ENCODE results near the gene CENPA.
"Not testable (repeated sequence)": the region's sequence is repeated elsewhere in the genome, so short reads cannot be mapped to it uniquely, and the experiment has no call there.

CENPA gene

DNA sequence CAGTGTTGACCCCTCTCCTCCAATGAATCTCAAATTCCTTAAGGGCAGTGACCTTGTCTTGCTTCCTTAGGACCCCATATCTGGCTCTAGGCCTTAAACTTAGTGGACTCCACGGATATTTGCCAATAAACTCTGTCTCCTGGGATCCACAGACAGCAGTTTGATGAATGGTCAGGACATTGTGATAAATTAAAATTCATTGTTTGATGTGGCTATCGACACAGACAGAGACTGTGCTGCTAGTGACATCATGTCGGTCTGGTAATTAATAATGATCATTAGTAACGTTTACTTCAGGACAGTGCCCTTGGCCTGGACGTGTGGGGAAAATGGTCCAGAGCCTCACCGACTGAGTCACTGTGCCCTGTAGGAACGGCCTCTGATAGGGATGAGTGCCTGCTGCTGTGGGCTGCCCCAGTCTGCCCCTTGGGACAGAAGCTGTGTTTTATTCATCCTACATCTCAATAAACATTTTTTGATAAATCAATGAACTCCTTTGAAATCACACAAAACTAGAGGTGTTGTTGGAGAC is 27.0 kb upstream of the CENPA start:
- no peak for DNase-seq (ENCODE audit: extremely low spot score)
- ChIA-PET POLR2A (no interaction called here), CTCF (no interaction called here)
- TF ChIP-seq, protein P1, sequence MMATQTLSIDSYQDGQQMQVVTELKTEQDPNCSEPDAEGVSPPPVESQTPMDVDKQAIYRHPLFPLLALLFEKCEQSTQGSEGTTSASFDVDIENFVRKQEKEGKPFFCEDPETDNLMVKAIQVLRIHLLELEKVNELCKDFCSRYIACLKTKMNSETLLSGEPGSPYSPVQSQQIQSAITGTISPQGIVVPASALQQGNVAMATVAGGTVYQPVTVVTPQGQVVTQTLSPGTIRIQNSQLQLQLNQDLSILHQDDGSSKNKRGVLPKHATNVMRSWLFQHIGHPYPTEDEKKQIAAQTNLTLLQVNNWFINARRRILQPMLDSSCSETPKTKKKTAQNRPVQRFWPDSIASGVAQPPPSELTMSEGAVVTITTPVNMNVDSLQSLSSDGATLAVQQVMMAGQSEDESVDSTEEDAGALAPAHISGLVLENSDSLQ (IDR thresholded peaks at IDR 0.05) = no peak
- no peak for TF ChIP-seq NFRKB (IDR thresholded peaks at IDR 0.05)
- no peak for TF ChIP-seq HDGF (IDR thresholded peaks at IDR 0.05; ENCODE audit: borderline replicate concordance)
- no peak for TF ChIP-seq SP1 (IDR thresholded peaks at IDR 0.05)
- no peak for TF ChIP-seq FOXM1 (IDR thresholded peaks at IDR 0.05; ENCODE audit: borderline replicate concordance)
- TF ChIP-seq ZNF384 (IDR thresholded peaks at IDR 0.05) = no peak
- TF ChIP-seq L3MBTL2 (conservative IDR thresholded peaks at IDR 0.05) = no peak
- no peak for TF ChIP-seq ELF4 (IDR thresholded peaks at IDR 0.05)
- no peak for TF ChIP-seq FOXA1 (IDR thresholded peaks at IDR 0.05)
- no peak for TF ChIP-seq FOXK2 (IDR thresholded peaks at IDR 0.05)
- no peak for TF ChIP-seq TARDBP (IDR thresholded peaks at IDR 0.05)
- TF ChIP-seq CTBP1 (IDR thresholded peaks at IDR 0.05; ENCODE audit: borderline replicate concordance) = no peak
- no peak for TF ChIP-seq ARNT (IDR thresholded peaks at IDR 0.05)
- TF ChIP-seq BHLHE40 (IDR thresholded peaks at IDR 0.05; ENCODE audit: borderline replicate concordance) = no peak
- no peak for TF ChIP-seq SUZ12 (IDR thresholded peaks at IDR 0.05)
- TF ChIP-seq LEF1 (IDR thresholded peaks at IDR 0.05; ENCODE audit: borderline replicate concordance) = no peak

DNA sequence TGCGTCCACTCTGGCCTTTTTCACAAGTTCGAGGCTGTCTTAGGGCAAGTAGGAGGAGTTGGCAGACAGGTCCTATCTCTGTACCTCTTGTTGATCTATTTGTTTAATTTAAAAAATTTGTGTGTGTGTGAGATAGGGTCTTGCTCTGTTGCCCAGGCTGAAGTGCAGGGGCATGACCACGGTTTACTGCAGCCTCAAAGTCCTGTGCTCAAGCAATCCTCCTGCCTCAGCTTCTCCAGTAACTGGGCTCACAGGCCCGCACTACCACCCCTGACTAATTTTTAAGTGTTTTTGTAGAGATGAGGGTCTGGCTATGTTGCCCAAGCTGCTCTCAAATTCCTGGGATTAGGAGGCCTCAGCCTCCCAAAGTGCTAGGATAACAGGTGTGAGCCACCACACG is 26.0 kb upstream of the CENPA start:
- POLR2A ChIA-PET = no interaction called here
- CTCF ChIA-PET = no interaction called here

DNA sequence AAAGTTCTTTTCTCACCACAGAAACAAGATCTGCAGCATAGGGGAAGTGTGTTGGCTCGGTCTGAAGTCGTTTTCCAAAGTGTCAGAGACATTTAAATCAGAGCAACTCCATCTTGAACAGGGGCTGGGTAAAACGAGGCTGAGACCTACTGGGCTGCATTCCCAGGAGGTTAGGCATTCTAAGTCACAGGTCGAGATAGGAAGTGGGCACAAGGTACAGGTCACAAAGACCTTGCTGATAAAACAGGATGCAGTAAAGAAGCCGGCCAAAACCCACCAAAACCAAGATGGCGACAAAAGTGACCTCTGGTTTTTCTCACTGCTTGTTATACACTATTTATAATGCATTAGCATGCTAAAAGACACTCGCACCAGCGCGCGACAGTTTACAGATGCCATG is 24.9 kb upstream of the CENPA start:
- DNase-seq (ENCODE audit: extremely low spot score); POLR2A ChIA-PET; CTCF ChIA-PET: not testable (repeated sequence)

More for the DNA sequence above, 26.0 kb upstream of the CENPA start:
- TF ChIP-seq NFRKB (IDR thresholded peaks at IDR 0.05) (no peak), FOXK2 (IDR thresholded peaks at IDR 0.05) (no peak), ARNT (IDR thresholded peaks at IDR 0.05) (no peak), LEF1 (IDR thresholded peaks at IDR 0.05; ENCODE audit: borderline replicate concordance) (no peak), FOXM1 (IDR thresholded peaks at IDR 0.05; ENCODE audit: borderline replicate concordance) (no peak), SP1 (IDR thresholded peaks at IDR 0.05) (no peak), TARDBP (IDR thresholded peaks at IDR 0.05) (no peak), ELF4 (IDR thresholded peaks at IDR 0.05) (no peak), L3MBTL2 (conservative IDR thresholded peaks at IDR 0.05) (no peak), SUZ12 (IDR thresholded peaks at IDR 0.05) (no peak), HDGF (IDR thresholded peaks at IDR 0.05; ENCODE audit: borderline replicate concordance) (no peak), BHLHE40 (IDR thresholded peaks at IDR 0.05; ENCODE audit: borderline replicate concordance) (no peak), FOXA1 (IDR thresholded peaks at IDR 0.05) (no peak)
- TF ChIP-seq, protein P1 (IDR thresholded peaks at IDR 0.05) = no peak
- DNase-seq (ENCODE audit: extremely low spot score) = no peak

DNA sequence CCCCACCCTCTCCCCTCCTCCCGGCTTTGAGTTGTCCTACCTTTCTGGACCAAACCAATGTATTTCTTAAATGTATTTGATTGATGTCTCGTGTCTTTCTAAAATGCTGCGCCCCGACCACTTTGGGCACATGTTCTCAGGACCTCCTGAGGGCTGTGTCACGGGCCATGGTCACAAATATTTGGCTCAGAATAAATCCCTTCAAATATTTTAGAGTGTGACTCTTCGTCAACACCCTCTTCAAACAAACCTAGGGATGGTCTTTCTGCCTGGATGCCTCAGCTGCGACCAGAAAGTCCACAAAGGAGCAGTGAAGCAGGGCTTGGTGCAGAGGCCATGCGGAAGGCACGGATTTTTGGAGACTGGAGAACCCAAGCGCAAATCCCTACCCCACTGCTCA is 22.8 kb upstream of the CENPA start:
- TF ChIP-seq ZNF384 (IDR thresholded peaks at IDR 0.05) (no peak), NFRKB (IDR thresholded peaks at IDR 0.05) (no peak), CTBP1 (IDR thresholded peaks at IDR 0.05; ENCODE audit: borderline replicate concordance) (no peak), FOXA1 (IDR thresholded peaks at IDR 0.05) (no peak), L3MBTL2 (conservative IDR thresholded peaks at IDR 0.05) (no peak), SP1 (IDR thresholded peaks at IDR 0.05) (no peak), TARDBP (IDR thresholded peaks at IDR 0.05) (no peak), ELF4 (IDR thresholded peaks at IDR 0.05) (no peak)
- TF ChIP-seq, protein P1 (IDR thresholded peaks at IDR 0.05) = no peak
- DNase-seq (ENCODE audit: extremely low spot score) = no peak
- ChIA-PET POLR2A (interaction anchor here (1.0 kb wide), 1 partner anchor 10 kb away, joined by 5 read pairs; no protein-coding TSS in a partner anchor), CTCF (no interaction called here)

DNA sequence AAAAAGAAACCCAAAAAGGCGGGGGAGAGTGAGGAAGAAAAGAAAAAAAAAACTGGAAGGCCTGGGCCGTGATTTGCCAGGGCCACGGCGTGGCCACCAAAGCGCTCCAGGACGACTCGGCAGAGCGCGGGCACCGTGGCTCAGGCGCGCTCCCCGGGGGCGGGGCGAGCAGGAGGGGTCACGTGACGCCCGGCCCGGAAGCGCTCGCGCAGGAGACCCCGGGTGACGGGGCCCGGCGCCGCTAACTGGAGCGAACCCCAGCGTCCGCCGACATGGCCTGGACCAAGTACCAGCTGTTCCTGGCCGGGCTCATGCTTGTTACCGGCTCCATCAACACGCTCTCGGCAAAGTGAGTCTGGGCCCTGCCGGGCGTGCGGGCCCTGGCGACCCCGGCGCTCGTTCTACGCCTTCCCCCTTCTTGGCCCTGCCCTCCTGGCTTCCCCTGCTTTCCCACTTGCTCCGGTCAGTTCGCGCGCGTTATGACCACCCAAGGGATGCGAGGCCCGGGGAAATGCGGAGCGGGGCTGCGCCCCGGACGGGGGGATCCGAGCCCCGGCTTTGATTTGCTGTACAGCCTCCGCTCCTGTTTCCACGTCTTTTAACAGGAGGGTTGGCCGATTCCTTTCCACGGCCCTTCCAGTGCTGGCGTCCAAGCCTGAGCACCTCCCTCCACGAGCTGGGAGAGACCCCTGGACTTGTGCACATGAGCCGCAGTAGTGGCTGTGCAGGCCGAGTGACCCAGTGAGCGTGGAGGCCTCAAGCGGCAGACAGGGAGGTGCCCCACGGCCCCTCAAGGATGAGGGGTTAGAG is 21.6 kb upstream of the CENPA start, which contains the start of gene SLC35F6:
TSS of gene SLC35F6 (plus strand) at position 207 of the 810 bp plus-strand sequence. CDS start at position 273, 66 bp downstream.
- CTCF ChIA-PET = no interaction called here
- peak; percentile 92 for DNase-seq (ENCODE audit: extremely low spot score)
- TF ChIP-seq ELF4 (IDR thresholded peaks at IDR 0.05) = peak; percentile 71
- TF ChIP-seq NFRKB (IDR thresholded peaks at IDR 0.05) = no peak
- TF ChIP-seq SUZ12 (IDR thresholded peaks at IDR 0.05) = no peak
- TF ChIP-seq LEF1 (IDR thresholded peaks at IDR 0.05; ENCODE audit: borderline replicate concordance) = no peak
- TF ChIP-seq L3MBTL2 (conservative IDR thresholded peaks at IDR 0.05) = peak; percentile 65
- no peak for TF ChIP-seq HDGF (IDR thresholded peaks at IDR 0.05; ENCODE audit: borderline replicate concordance)
- POLR2A ChIA-PET = no interaction called here

GRCh38 chr2:26764906-26765305 is 20.9 kb upstream of the CENPA start:
- no peak for TF ChIP-seq FOXA1 (IDR thresholded peaks at IDR 0.05)
- no peak for TF ChIP-seq SP1 (IDR thresholded peaks at IDR 0.05)
- TF ChIP-seq NFRKB (IDR thresholded peaks at IDR 0.05) = no peak
- no peak for TF ChIP-seq ZNF384 (IDR thresholded peaks at IDR 0.05)
- no peak for TF ChIP-seq FOXM1 (IDR thresholded peaks at IDR 0.05; ENCODE audit: borderline replicate concordance)
- no peak for TF ChIP-seq LEF1 (IDR thresholded peaks at IDR 0.05; ENCODE audit: borderline replicate concordance)
- TF ChIP-seq TARDBP (IDR thresholded peaks at IDR 0.05) = no peak
- no peak for TF ChIP-seq FOXK2 (IDR thresholded peaks at IDR 0.05)
- TF ChIP-seq ARNT (IDR thresholded peaks at IDR 0.05) = no peak
- TF ChIP-seq SUZ12 (IDR thresholded peaks at IDR 0.05) = no peak
- no peak for TF ChIP-seq BHLHE40 (IDR thresholded peaks at IDR 0.05; ENCODE audit: borderline replicate concordance)
- TF ChIP-seq L3MBTL2 (conservative IDR thresholded peaks at IDR 0.05) = no peak
- TF ChIP-seq ELF4 (IDR thresholded peaks at IDR 0.05) = no peak
- TF ChIP-seq CTBP1 (IDR thresholded peaks at IDR 0.05; ENCODE audit: borderline replicate concordance) = no peak
- TF ChIP-seq, protein P1 (IDR thresholded peaks at IDR 0.05) = no peak
- POLR2A ChIA-PET = no interaction called here
- DNase-seq (ENCODE audit: extremely low spot score) = no peak
- CTCF ChIA-PET = no interaction called here
